HG02852 (cell line): ENCODE data around the gene PSMB3.

Experiments
- ATAC-seq: cut with Tn5 transposase; IDR thresholded peaks from one replicate; pipeline ENCODE4 v1.9.1; 2021; ENCODE audit warnings: mild to moderate bottlenecking, moderate library complexity; ENCODE audit not compliant: unreplicated experiment

PSMB3 gene

GRCh38 chr17:38733282-38733981, 19.1 kb upstream of the PSMB3 start:
- ATAC-seq = no peak

- ATAC-seq = no peak
Measured at GRCh38 chr17:38733982-38734973, 18.3 kb upstream of the PSMB3 start.

GRCh38 chr17:38735161-38735997, 17.2 kb upstream of the PSMB3 start:
- no peak for ATAC-seq

- ATAC-seq = no peak
Measured at GRCh38 chr17:38738007-38738662, 14.4 kb upstream of the PSMB3 start.

GRCh38 chr17:38738686-38739085, 13.9 kb upstream of the PSMB3 start:
- no peak for ATAC-seq

GRCh38 chr17:38739305-38739704, 13.2 kb upstream of the PSMB3 start:
- ATAC-seq = no peak

- ATAC-seq = no peak
Measured at GRCh38 chr17:38740044-38740443, 12.5 kb upstream of the PSMB3 start.

DNA sequence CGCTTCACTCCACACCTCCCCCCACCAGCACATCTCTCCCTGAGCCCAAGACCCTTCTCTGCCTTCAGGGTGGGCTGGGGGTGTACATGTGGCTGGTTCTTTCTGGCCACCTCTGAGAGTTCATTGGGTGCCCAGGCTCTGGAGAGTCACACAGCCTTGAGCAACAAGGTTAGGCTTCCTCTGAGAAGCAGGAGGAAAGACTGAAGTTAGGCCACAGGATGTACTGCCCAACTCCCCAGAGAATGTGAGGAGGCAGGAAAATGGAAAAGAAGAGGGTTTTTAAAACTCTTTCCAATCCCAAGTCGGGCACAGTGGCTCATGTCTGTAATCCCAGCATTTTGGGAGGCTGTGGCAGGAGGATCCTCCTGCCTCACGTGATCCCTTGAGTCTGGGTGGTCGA, 11.7 kb upstream of the PSMB3 start:
- ATAC-seq = no peak

GRCh38 chr17:38741461-38741860, 11.1 kb upstream of the PSMB3 start:
- no peak for ATAC-seq

DNA sequence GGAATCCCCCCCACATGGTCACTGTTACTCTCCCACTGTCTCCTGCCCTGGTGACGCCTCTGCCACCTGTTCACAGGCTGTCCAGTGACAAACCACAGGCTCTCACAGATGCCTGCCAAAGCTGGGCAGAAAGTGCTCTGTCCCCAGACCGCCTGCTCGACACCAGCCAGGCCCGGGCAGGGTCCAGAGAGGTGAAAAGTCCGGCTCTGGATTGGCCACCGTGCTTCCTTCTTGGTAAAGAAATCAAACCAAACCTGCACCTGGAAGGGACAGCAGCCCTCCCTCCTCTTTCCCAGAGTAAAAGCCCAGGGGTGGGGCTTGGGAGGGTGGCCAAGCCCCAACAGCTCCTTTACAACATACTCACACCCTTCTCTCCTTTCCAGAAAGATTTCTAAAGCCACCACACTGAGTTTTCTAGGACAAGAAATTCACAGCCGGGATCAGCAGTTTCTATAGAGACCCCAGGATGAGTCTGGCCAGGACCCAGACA, 10.6 kb upstream of the PSMB3 start:
- no peak for ATAC-seq

- ATAC-seq = no peak
Measured at GRCh38 chr17:38742411-38743308, 9.9 kb upstream of the PSMB3 start.

- no peak for ATAC-seq
Measured at GRCh38 chr17:38743556-38744171, 8.9 kb upstream of the PSMB3 start.

DNA sequence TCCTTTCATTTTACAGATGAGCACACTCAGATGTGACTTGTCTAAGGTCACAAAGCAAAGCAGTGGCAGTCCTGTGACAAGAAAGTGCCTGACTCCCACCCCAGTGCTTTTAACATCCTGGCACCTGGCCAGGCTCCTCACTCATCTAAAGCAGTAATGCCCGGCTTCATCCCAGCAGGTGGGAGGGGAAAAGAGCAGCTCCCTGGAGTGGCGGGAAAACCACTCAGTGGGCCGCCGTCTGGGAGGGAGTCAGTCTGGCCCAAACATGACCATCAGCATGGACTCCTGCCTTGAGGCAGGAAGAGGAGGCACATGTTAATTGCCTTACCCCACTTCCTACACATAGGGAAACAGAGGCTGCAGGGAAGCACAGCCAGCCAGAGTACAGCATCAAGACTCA, 7.0 kb upstream of the PSMB3 start:
- ATAC-seq = no peak

DNA sequence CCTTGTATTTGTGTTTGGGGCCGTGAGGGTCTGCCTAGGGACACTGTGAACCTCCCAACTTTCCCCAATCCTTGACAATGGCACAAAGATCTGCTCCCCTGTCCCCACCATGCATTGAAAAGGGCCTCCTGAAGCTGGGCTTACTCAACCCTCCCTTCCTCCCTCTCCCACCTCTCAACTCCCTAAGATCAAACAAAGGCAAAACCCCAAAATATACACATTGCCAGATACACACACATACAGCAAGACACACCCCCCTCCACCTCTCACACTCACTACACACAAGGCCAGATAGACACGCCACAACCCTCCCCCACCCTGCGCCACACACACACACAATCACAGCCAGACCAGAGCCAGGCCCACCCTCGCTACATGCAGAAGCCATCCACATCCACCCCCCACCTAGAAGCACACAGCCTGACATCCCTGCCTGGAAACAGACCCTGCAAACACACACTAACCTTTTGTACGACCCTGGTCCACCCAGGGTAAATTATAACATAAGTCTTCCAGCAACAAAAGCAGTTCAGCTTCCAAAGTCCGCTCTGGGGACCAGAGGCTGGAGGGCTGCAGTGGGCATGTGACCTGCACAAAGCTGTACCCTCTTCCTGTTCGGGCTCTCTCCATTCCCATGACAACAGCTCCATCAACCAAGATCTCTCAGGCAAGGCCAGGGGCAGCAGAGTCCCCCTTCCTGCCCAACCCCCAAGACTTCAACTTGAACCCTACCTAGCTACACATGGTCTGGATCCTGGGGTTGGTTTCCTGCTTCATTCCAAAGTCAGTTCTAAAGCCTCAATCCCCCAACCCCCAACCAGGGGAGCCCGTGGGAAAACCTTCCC, 6.3 kb upstream of the PSMB3 start:
- ATAC-seq = no peak

DNA sequence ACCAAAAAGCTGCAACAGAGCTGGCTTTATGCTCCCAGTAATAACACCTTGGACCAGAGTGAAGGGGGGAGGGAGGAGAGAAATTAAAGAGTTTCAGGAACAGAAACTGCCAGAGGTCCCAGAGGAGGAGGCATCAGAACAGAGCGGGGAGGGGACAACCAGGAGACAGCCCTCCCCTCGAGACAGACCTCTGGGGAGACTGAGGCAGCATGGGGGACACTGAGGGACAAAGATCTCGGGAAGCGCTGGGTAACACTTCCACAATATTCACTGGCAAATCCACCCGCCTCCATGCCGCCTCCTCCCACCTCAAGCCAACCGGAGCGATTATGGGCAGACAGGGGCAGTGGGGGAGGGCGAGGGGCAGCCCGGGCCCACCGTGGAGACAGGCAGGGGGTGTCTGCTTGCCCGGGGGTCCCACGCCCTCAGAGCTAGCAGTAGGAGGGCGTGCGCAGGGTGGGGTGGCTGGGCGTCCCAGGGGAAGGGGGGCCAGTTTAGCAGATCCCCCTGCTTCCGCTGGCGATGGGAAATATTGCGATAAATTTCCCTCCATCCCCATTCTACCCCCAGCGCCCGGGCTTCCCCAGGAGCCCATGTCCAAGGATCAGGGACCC, 5.6 kb upstream of the PSMB3 start:
- ATAC-seq = no peak

GRCh38 chr17:38747463-38748148, 4.9 kb upstream of the PSMB3 start:
- no peak for ATAC-seq
